Stimulated activated CD4-positive, alpha-beta T cell treated with anti-CD3 and anti-CD28 coated beads, Interleukin-2, amount 100 ng/mL, for 48 hours (primary cell): Measurements from ENCODE around the gene TMEM256.

Source experiments
- DNase-seq, 2 donors: peaks; one replicate each; pipeline ENCODE4 v3.0.0-alpha.2; 2020

TMEM256 gene

GRCh38 chr17:7403977-7404736 lies at the start of gene TMEM256:
Gene TMEM256, minus strand, starts transcription at chr17:7404097. Its CDS starts 13 bp downstream, at chr17:7404084.
- DNase-seq, result peak; percentile 89 to 90

DNA sequence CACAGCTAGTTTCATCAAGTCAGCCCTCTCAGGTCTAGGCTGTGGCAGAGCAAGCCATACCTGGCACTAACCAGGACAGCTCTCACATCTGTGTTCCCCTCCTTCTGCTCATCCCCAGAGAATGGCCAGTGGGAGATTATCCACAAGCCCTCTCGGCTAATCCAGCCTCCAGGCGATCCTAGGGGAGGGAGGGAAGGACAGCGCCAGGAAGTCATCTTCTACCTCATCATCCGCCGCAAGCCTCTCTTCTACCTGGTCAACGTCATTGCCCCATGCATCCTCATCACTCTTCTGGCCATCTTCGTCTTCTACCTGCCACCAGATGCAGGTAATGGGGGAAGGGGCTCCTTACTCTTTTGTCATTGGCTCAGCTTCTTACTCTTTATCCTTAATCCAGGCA lies 44.6 kb upstream of the TMEM256 start:
- DNase-seq, result no peak

DNA sequence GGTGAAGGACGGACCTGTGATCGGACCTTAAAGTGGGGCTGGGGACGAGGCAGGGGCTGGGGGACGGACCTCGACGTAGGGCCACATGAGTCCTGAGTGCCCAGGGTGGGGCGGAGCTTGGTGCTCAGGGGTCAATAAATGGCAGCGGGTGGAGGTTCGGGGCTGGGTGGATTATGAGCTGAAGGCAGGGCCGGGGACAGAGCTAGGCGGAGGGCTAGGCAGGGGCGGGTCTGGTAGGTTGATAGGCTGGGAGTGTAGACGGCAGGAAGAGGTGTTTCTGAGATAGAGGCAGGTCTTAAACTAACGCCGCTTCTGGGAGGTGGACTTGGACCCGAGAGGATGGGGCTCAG lies 41.7 kb upstream of the TMEM256 start:
- DNase-seq, result no peak

DNA sequence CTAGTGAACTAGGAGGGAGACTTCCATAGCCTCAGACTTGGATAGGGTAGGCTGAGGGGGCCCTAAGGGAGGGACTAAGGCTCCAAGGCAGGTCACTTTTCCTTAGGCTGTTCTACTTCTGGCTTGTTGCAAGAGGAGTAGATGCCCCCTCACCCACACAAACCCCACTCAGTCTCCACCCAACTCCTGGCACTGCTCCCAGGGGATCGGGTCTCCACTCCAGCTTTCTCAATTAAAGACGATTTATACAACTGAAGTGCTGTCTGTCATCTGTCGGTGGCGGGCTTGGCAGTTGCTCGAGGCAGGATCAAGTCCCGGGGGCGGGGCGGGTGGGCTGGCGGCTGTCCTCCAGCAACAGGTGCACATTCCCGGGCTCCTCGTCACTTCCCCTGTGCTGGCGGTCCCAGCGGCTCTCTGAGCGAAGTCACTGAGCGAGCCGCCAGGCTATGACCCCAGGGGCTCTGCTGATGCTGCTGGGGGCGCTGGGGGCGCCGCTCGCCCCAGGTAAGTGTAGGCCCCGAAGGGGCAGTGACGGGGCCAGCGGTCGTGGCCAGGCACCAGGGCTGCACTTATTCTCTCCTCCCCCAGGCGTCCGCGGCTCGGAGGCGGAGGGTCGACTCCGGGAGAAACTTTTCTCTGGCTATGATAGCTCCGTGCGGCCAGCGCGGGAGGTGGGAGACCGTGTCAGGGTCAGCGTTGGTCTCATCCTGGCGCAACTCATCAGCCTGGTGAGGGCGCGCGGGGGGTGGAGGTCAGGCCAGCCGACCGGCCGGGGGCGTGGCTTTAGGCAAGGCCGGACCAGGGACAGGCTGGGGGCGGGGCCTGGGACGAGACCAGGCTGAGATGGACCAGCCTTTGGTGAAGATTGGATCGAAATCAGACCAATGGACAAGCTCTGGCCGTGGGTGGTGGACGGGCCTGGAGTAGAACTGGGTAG lies 41.1 kb upstream of the TMEM256 start, which contains the start of gene CHRNB1:
TSS of gene CHRNB1 (plus strand) at position 380 of the 937 bp plus-strand sequence. CDS start at position 447, 67 bp downstream.
- no peak for DNase-seq

DNA sequence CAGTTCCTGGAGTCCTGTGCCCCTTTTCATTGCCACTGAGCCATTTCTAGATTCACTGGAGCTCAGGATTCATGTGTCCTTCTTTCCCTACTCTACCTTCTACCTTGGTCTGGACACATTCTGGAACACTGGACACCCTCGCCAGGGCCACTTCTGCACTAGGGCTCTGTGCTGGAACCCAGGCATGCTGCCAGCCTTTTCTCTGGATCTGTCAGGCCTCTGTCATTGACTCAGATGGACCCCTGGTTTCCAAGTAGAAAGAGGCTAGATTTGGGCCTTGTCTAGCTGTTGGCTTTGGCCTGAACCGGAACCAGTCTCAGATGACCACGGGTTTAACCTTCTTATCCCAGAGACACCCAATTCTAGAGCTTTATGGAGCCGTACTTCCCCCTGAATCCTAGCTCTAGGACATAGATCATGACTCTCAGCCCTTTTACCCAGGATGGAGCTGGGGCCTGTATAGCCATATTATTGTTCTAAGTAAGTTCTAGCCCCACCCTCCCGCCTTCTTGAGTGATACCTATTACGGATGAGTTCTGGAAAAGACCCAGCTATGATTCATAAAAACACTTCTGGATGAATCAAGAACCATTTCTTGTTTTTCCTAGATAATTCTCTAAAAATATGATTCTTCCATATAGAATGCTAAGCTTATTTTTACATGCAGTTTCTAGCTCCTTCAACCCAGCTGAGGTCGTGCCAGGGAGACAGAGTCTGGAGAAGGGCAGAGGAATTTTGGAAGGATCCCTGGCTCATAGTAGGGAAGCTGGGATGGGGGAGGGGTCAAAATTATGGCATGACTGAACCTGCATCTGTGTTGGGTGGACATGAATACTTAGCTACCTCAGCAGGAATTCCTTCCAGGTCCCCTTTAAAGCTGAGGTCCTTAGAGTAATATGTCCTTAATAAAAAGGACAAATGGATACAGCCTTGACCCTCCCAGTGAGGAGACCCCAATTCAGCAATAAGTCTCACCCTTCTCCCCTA lies 39.9 kb upstream of the TMEM256 start:
- DNase-seq, result no peak

DNA sequence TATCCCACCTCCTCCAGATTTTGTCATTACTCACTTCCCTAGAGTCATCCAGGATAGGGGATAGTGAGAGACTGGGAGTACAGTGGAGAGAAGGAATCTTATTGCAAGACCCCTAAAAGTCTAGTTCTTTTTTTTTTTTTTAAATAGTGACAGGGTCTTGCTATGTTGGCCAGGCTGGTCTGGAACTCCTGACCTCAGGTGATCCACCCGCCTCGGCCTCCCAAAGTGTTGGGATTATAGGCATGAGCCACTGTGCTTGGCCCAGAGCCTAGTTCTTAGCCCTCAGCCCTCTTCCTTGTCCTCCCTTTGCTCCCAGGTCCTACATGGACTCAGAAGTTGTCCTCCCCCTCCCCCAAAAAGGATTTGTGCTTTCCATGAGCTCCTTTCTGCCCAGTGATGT lies 38.2 kb upstream of the TMEM256 start:
- no peak for DNase-seq

- no peak for DNase-seq
These were observed 37.4 kb upstream of the TMEM256 start for GRCh38 chr17:7441266-7441665.

- no peak for DNase-seq
These were observed 36.9 kb upstream of the TMEM256 start for GRCh38 chr17:7440834-7441195.

- DNase-seq, result no peak
These were observed 36.4 kb upstream of the TMEM256 start for GRCh38 chr17:7440113-7440833.

- DNase-seq, result no peak
These were observed 35.7 kb upstream of the TMEM256 start, which contains the start of gene FGF11 for GRCh38 chr17:7439462-7440112. Gene FGF11, plus strand, starts transcription at chr17:7439512. Its CDS starts 109 bp downstream, at chr17:7439621.

- DNase-seq, result no peak
These were observed 35.0 kb upstream of the TMEM256 start for GRCh38 chr17:7438656-7439460.

- peak; percentile 42 to 59 for DNase-seq
These were observed 34.2 kb upstream of the TMEM256 start for GRCh38 chr17:7437950-7438614.

- DNase-seq, result no peak
These were observed 33.5 kb upstream of the TMEM256 start for GRCh38 chr17:7437369-7437863.

- peak; percentile 69 to 80 for DNase-seq
These were observed 32.9 kb upstream of the TMEM256 start for GRCh38 chr17:7436556-7437368.

DNA sequence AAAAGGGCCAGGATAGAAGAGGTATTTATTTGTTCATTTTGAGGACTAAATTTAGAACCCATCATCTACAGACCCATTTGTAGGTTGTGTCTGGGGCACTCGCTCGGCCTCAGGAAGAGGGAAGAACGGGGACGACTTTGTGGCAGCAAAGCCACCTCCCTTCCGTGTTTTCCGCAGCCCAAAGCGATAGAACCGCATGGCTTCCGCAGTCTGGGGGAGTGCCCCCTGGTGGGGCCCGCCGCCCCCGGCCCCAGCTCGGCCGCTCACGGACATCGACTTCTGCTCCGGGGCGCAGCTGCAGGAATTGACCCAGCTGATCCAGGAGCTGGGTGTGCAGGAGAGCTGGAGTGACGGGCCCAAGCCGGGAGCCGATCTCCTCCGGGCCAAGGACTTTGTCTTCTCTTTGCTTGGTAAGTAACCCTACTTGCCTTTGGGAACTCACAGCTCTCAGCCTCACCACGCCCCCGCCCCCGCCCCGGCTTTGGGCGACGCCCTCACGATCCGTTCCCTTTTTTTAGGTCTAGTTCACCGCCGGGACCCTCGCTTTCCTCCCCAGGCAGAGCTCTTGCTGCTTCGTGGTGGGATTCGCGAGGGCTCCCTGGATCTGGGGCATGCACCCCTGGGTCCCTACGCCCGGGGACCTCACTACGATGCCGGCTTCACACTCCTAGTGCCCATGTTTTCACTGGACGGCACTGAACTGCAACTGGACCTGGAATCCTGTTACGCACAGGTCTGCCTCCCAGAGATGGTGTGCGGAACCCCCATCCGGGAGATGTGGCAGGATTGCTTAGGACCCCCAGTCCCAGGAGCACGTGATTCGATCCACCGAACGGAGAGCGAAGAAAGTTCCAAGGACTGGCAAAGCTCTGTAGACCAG lies 32.0 kb upstream of the TMEM256 start:
- DNase-seq, result peak; percentile 37 to 42

GRCh38 chr17:7432296-7432695 lies 28.4 kb upstream of the TMEM256 start:
- no peak for DNase-seq

DNA sequence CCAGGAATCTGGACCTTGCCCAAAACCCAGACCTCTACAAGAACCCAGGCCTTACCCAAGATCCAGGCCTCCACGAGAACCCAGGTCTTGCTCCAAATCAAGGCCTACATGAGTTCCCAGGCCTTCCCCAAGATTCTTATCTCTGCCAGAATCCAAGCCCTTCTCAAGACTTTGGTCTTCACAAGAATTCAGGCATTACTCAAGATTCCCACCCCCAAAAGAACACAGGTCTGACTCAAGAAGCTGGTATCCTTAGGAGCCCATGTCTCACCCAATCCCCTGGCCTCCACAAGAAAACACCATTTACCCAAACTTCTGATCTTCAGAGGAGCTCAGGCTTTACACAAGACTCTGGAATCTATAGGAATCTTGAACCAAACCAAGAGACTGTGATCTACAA lies 27.3 kb upstream of the TMEM256 start:
- no peak for DNase-seq

- DNase-seq, result no peak
These were observed 25.8 kb upstream of the TMEM256 start for GRCh38 chr17:7429722-7430121.
